HepG2 (cell line): Measurements from ENCODE around the gene CCDC74A. TPM values are rescaled to one million over a fixed set of nuclear protein-coding genes. Genes with fewer than 3 reads are reported as not detected.
"Not testable (repeated sequence)": the region's sequence is repeated elsewhere in the genome, so short reads cannot be mapped to it uniquely, and the experiment has no call there.

Experiments used
- ATAC-seq: fragments of 200-7000 bp; cut with Tn5 transposase; 3 replicates; pipeline ENCODE4 v1.9.1; 2020; ENCODE audit warnings: mild to moderate bottlenecking, moderate library complexity
- BruUV-seq: library from RNA; stranded (reverse); fragments of 400-500 nt; replicated peaks from 2 replicates; lab custom pipeline; 2021; lab: Mats Ljungman, UMichigan
- CTCF ChIA-PET: fragments of 300-600 bp; formaldehyde crosslinking; extraction: SDS; loops from one replicate; lab custom pipeline; 2021; ENCODE audit warnings: low total read pairs, inconsistent platforms, low intra/inter-chr PET ratio; lab: Yijun Ruan, JAX
- POLR2A ChIA-PET: fragments of 350-600 bp; sonication (Branson Sonifier 250); formaldehyde crosslinking; loops from one replicate; lab custom pipeline; 2020; ENCODE audit warnings: antibody characterized with exemption, inconsistent platforms; lab: Yijun Ruan, JAX
- DNase-seq: peaks from one replicate; pipeline ENCODE4 v3.0.0-alpha.2; 2015; ENCODE audit warnings: low spot score
- FAIRE-seq: peaks from 3 replicates; lab custom pipeline; 2011; peaks lifted over from hg19 to GRCh38; lab: Jason Lieb, UNC
- H2AFZ ChIP-seq: one replicate; pipeline ENCODE4 v1.6.1; 2011; ENCODE audit warnings: low read length, inconsistent platforms
- H3K27ac ChIP-seq: fragments of 300-600 bp; 3 replicates; pipeline ENCODE4 v1.8.0; 2011; ENCODE audit warnings: mixed run types, mild to moderate bottlenecking, mixed read lengths, low read length, inconsistent platforms; ENCODE audit not compliant: insufficient read depth; ENCODE audit errors: extremely low read length
- H3K27me3 ChIP-seq, 2 experiments: fragments of 200-600 bp in 1 of 2; 2 replicates in 1 of 2; 3 replicates in 1 of 2; pipeline versions ENCODE4 v1.6.0 to v1.8.0; 2011; ENCODE audit warnings: low read length in 2 of 2, mild to moderate bottlenecking in 2 of 2, moderate library complexity in 2 of 2, inconsistent platforms in 1 of 2; ENCODE audit not compliant: insufficient read depth in 2 of 2, control insufficient read depth in 1 of 2
- H3K36me3 ChIP-seq, 2 experiments: fragments of 200-600 bp in 1 of 2; replicated peaks in 1 of 2; 2 replicates in 1 of 2; 3 replicates in 1 of 2; pipeline versions ENCODE4 v1.5.1 to v1.8.0; 2011; ENCODE audit warnings: low read length in 2 of 2, inconsistent platforms in 1 of 2; ENCODE audit not compliant: insufficient read depth in 2 of 2, control insufficient read depth in 1 of 2
- H3K4me1 ChIP-seq: 2 replicates; pipeline ENCODE4 v1.5.1; 2012; ENCODE audit warnings: low read length, inconsistent platforms; ENCODE audit not compliant: insufficient read depth
- H3K4me2 ChIP-seq: 2 replicates; pipeline ENCODE4 v1.6.0; 2011; ENCODE audit warnings: low read depth, low read length, inconsistent platforms
- H3K4me3 ChIP-seq, 3 experiments: fragments of 200-600 bp in 1 of 3; sonication (generic), shearing (Covaris generic) in 1 of 3; replicated peaks in 1 of 3; 2 replicates each; pipeline ENCODE4 v1.5.1; 2011 to 2016; ENCODE audit warnings: low read length in 3 of 3, inconsistent platforms in 2 of 3, low read depth in 2 of 3, mild to moderate bottlenecking in 2 of 3, control low read depth in 1 of 3, mixed read lengths in 1 of 3; ENCODE audit not compliant: insufficient read depth in 1 of 3
- H3K79me2 ChIP-seq: one replicate; pipeline ENCODE4 v1.6.1; 2011; ENCODE audit warnings: low read length, inconsistent platforms; ENCODE audit not compliant: insufficient read depth
- H3K9ac ChIP-seq: 2 replicates; pipeline ENCODE4 v1.6.0; 2011; ENCODE audit warnings: mild to moderate bottlenecking, low read depth, low read length, inconsistent platforms; ENCODE audit not compliant: insufficient read depth
- H3K9me3 ChIP-seq: 2 replicates; pipeline ENCODE4 v1.5.1; 2012; ENCODE audit warnings: mild to moderate bottlenecking, low read length
- H4K20me1 ChIP-seq: 2 replicates; pipeline ENCODE4 v1.6.0; 2011; ENCODE audit warnings: inconsistent platforms, mild to moderate bottlenecking, low read length, moderate library complexity; ENCODE audit not compliant: insufficient read depth
- ARNT2 ChIP-seq: sonication (generic); formaldehyde crosslinking; IDR thresholded peaks from 2 replicates; pipeline ENCODE4 v1.8.0; 2022; ENCODE audit warnings: mild to moderate bottlenecking, low read depth, missing genetic modification reagents, moderate library complexity
- IKZF4 ChIP-seq: sonication (generic); formaldehyde crosslinking; IDR thresholded peaks from 2 replicates; pipeline ENCODE4 v1.5.1; 2020; ENCODE audit warnings: borderline replicate concordance, mild to moderate bottlenecking, low read depth, missing genetic modification reagents; ENCODE audit errors: not compliant biosample characterization
- MEF2D ChIP-seq: sonication (generic); formaldehyde crosslinking; IDR thresholded peaks from 2 replicates; pipeline ENCODE4 v1.5.1; 2020; ENCODE audit warnings: mild to moderate bottlenecking, missing genetic modification reagents
- POLR2A ChIP-seq, 2 experiments: IDR thresholded peaks; 2 replicates each; pipeline ENCODE4 v1.6.1; 2011; ENCODE audit warnings: low read depth in 2 of 2, low read length in 2 of 2, mild to moderate bottlenecking in 1 of 2, moderate library complexity in 1 of 2; ENCODE audit not compliant: insufficient read depth in 1 of 2
- RBFOX2 ChIP-seq: fragments of 200-400 bp; formaldehyde crosslinking; IDR thresholded peaks from 2 replicates; pipeline ENCODE4 v1.6.1; 2017; ENCODE audit warnings: low read depth, mild to moderate bottlenecking, low read length
- ZBTB34 ChIP-seq: sonication (generic); formaldehyde crosslinking; IDR thresholded peaks from 2 replicates; pipeline ENCODE4 v1.8.0; 2022; ENCODE audit warnings: mild to moderate bottlenecking, missing genetic modification reagents
- ZNF430 ChIP-seq: sonication (generic); formaldehyde crosslinking; IDR thresholded peaks from 2 replicates; pipeline ENCODE4 v1.9.0; 2021; ENCODE audit warnings: mild to moderate bottlenecking, missing genetic modification reagents
- ZNF552 ChIP-seq: sonication (generic); formaldehyde crosslinking; IDR thresholded peaks from 2 replicates; pipeline ENCODE4 v1.9.0; 2022; ENCODE audit warnings: missing genetic modification reagents, mild to moderate bottlenecking, borderline replicate concordance
- ZNF768 ChIP-seq: sonication (generic); formaldehyde crosslinking; IDR thresholded peaks from 2 replicates; pipeline ENCODE4 v1.4.0; 2020; ENCODE audit warnings: missing genetic modification reagents
- ZNF878 ChIP-seq: sonication (generic); formaldehyde crosslinking; IDR thresholded peaks from 2 replicates; pipeline ENCODE4 v1.8.1; 2023; ENCODE audit warnings: mild to moderate bottlenecking, missing genetic modification reagents, moderate library complexity
- WGBS: methylation state at CpG from one replicate; pipeline ENCODE4 v1.1.6; 2017; ENCODE audit warnings: low lambda C conversion rate; 5-methylcytosine and 5-hydroxymethylcytosine counted together
- in situ Hi-C: cut with HindIII; loops from 2 replicates; pipeline ENCODE4 v1.10.0; 2017; ENCODE audit warnings: low pct_unique_long_range_greater_than_20kb; ENCODE audit not compliant: extremely low pct_ligation_motif_present
- intact Hi-C: fragments of 100-400 bp; cut with micrococcal nuclease; formaldehyde crosslinking; loops from one replicate; pipeline ENCODE4 v1.10.0; 2022; ENCODE audit not compliant: unreplicated experiment
- polyA plus RNA-seq, 8 experiments: library from polyadenylated mRNA; depleted of rRNA in 3 of 8; stranded (reverse) in 7 of 8; unstranded in 1 of 8; fragments of >200 nt; fragmentation: Illumina TruSeq in 4 of 8; extraction: Trizol in 4 of 8; gene quantifications; 2 replicates each; pipeline versions ENCODE4 v1.2.1 to v1.2.3, GENCODE V29; 2011 to 2016; ENCODE audit warnings: low read depth in 4 of 8, missing spikeins in 1 of 8, mixed read lengths in 1 of 8; ENCODE audit not compliant: insufficient read depth in 1 of 8
- total RNA-seq, 5 experiments: library from RNA; depleted of rRNA; stranded (reverse); fragments of >200 nt; fragmentation: Illumina TruSeq; extraction: Trizol; gene quantifications; 2 replicates each; pipeline ENCODE4 v1.2.3, GENCODE V29; 2016; ENCODE audit warnings: low read depth in 1 of 5

CCDC74A gene
- total and polyA plus RNA-seq, 2 of the 13 experiments (the other 11 are each of a cell fraction or from before 2014, with no cell fraction given) = 0.15 to 0.17 TPM

GRCh38 chr2:131515235-131515634 lies 12.5 kb upstream of the CCDC74A start:
- H4K20me1 ChIP-seq, H2AFZ ChIP-seq, H3K4me1 ChIP-seq, H3K4me3 ChIP-seq, H3K9me3 ChIP-seq, FAIRE-seq, in situ Hi-C loops, DNase-seq, ATAC-seq, H3K9ac ChIP-seq, BruUV-seq, H3K27ac ChIP-seq, CTCF ChIA-PET, H3K4me2 ChIP-seq, POLR2A ChIA-PET, intact Hi-C loops, H3K27me3 ChIP-seq, H3K79me2 ChIP-seq: not testable (repeated sequence)
- peaks cover 22 to 30% of the 10 kb centered on the region in 2 experiments; a peak in 4 of 5 replicates for H3K36me3 ChIP-seq
- TF ChIP-seq RBFOX2 = peak; percentile 41; the same call in 1 of the 2 replicates
- WGBS = no CpG with 5 or more reads among the region's 14 CpGs

GRCh38 chr2:131516011-131516410 lies 11.7 kb upstream of the CCDC74A start:
- BruUV-seq = no TSS peak
- TF ChIP-seq MEF2D (CRISPR knock-in tag) = no peak
- TF ChIP-seq ARNT2 = no peak
- TF ChIP-seq ZNF768 (CRISPR knock-in tag) = peak; percentile 97
- no peak for TF ChIP-seq IKZF4 (CRISPR knock-in tag)
- TF ChIP-seq ZNF878 = no peak
- 0 out of 4 replicates have a peak, but pooled peaks of 1 of the 2 experiments have one; percentile 20 for TF ChIP-seq POLR2A (IDR thresholded peaks at IDR 0.05; ENCODE audit: insufficient read depth in 1 of 2, low read depth in 2 of 2, low read length in 2 of 2)
- TF ChIP-seq ZNF552 (CRISPR knock-in tag) = no peak
- TF ChIP-seq ZNF430 = no peak
- TF ChIP-seq ZBTB34 = no peak

More at GRCh38 chr2:131516011-131516410, 11.7 kb upstream of the CCDC74A start:
- no peak overlapping the region for H2AFZ ChIP-seq
- peak; percentile 34 for FAIRE-seq
- peaks cover 25 to 29% of the 10 kb centered on the region in 2 experiments; a peak in 4 of 5 replicates for H3K36me3 ChIP-seq
- in situ Hi-C loops (no loop called here), intact Hi-C loops (loop anchor here (1.0 kb wide), 1 partner anchor 103 kb away; no protein-coding TSS in a partner anchor)
- 84% methylated on average over 9 of the region's 10 CpGs for WGBS
- CTCF ChIA-PET = no interaction called here
- no peak for DNase-seq
- H4K20me1 ChIP-seq = no peaks in the 10 kb centered on the region
- POLR2A ChIA-PET = no interaction called here
- no peaks in the 10 kb centered on the region for H3K4me1 ChIP-seq
- no peaks in the 10 kb centered on the region for H3K9me3 ChIP-seq
- no peak overlapping the region for H3K4me3 ChIP-seq
- no peak overlapping the region for H3K27ac ChIP-seq
- H3K27me3 ChIP-seq = no peaks in the 10 kb centered on the region
- no peak overlapping the region for H3K4me2 ChIP-seq
- no peaks in the 10 kb centered on the region for H3K79me2 ChIP-seq
- no peak overlapping the region for H3K9ac ChIP-seq
- ATAC-seq = no peak
